Activated gamma-delta T cell treated with Interleukin-2 at 50 U/mL for 16 hours (primary cell): ENCODE data around the gene CDK6.

Source experiments
- DNase-seq: peaks from one replicate; pipeline ENCODE4 v3.0.0-alpha.2; 2020

Gene CDK6

DNA sequence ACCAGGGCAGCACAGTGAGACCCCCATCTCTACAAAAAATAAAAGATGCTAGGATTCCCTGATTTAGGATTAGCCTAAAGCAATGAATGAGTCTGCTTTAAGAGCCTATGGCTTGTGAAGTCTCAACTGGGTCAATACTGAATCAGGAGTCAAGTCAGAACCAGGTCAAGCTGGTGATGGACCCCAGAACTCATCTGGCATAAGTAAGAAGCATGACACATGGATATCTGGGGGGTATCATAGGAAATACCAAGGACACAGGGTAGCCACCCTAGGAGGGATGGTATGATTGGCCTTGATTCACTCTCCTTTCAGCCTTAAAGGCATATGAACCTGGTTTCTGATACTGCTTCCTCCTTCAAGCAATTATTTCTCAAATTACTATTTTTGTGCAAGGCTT lies 167.8 kb downstream of the CDK6 start:
- no peak for DNase-seq

DNA sequence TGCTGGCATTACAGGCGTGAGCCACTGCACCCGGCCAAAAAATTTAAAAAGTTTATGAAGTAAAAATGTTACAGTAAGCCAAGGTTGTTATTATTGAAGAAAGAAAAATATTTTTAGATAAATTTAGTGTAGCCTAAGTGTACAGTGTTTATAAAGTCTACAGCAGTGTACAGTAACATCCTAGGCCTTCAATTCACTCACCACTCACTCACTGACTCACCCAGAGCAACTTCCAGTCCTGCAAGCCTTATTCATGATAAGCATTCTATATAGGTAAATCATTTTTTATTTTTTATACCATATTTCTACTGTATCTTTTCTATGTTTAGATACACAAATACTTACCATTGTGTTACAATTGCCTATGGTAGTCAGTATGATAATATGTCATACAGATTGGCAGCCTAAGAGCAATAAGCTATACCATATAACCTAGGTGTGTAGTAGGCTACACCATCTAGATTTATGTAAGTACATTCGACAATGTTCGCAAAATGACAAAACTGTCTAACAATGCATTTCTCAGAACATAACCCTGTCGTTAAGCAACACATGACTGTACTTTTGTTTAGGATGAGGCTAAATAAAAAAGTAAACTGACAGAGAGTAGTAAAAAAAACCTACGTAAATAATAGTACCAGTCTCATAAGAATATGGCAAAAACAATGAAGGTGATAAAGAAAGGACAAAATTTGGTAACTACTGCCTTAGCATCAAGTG lies 168.4 kb downstream of the CDK6 start:
- DNase-seq, result no peak

DNA sequence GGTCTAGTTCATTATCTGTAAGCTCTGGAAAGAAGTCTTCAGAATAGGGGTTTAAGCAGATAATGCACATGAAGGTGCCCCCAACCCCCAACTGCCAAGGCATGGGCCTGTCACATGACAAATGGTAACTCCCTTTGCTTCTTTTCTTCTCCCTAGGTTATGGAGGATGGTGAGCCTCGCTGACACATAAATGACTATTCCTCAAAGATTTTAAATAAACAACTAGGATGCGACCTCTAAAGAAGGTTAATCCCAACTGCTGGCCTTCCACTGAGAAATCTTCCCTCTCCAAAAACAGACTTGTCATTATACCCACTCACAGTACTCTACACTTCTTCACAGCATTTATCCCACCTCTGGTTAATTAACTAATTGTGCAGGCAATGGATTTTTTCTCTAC lies 170.4 kb downstream of the CDK6 start:
- no peak for DNase-seq

DNA sequence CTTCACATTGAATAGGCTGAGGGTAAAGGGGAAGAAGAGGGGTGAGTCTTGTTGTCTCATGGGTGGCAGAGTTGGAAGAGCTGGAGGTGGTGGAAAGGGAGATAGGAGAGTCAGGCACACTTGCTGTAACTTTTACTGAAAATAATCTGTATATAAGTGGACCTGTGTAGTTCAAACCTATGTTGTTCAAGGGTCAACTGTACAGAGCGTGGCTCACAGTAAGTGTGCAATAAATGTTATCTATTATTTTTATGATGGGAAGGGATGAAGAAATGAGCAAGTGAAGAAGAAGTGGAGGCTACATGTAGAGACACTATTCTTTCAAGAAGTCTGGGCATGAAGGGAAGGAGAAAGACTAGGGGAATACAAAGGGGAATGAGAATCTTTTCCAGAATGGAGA lies 174.7 kb downstream of the CDK6 start:
- no peak for DNase-seq

DNA sequence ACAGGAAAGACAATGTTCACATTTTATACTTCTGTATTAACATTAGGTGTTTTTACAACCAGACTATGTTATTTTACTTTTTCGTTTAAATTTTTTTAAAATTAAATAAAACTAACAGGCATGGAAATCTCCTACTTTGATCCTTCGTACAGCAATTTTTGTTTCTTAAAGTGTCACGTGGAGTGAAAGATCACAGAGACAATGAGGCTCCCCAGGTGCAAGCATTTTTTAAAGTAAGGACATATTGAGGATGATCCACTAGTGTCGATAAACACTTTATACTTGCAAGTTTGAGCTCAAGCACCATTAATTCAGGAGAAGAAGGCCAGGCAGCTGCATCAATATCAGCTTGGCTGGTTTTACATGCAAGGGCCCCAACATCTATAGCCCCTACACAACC lies 177.7 kb downstream of the CDK6 start:
- DNase-seq, result no peak

DNA sequence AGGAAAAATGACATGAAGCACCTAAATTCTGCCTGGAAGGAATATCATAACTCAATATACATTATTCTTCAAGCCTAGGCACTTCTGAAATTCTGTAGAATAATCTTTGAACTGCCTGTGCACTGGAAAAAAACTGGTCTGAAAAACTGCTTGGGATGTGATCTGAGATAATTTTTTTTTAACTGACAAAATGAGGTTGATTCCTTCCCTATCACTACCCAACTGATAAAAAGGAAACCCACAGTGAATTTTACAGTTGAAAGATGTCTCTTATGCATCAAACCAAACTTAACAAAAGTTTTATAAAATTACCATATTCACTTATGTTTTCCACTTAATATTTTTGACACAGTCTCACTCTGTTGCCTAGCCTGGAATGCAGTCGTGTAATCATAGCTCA lies 179.0 kb downstream of the CDK6 start:
- no peak for DNase-seq

DNA sequence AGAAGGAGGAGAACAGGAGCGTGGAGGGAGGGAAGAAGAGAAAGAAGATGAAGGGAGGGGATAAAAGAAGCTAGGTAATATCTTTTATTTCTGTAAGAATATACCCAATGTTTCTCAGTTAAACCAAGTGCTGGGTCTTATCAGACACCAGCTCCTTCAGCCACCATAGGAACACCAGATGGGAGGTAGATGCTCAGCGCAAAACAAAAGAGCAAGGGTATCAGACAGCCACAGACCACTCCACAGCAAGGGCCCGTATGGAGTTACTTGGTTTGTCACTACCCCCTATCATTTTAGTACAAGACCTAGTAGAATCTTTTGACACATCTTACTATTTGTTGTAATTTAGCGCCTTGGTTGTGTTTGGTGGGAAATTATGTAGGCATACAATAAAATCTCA lies 180.3 kb downstream of the CDK6 start:
- no peak for DNase-seq

DNA sequence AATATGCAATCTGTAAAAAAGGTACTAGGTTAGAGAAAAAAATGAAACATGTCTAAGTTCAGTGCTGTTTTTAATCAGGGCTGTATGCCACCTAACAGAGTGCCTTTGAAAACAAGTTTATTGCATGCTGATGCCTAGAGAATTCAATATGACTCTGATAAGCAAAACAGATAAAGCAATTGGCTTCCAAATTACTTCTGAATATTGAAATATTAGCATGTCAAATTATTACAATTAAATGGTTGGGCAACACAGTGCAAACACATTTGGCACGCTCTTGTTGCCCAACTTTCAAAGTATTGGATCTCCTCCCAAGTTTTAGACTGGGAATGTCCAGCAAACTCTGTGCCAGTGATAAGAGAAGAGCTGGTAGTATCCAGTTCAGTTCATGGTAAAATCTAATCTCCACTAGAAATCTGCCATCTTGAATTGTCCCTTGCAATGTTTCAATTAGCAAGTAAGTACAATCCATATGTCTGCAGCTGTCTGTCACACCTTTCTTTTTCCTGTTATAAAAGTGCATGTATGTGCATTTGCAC lies 181.0 kb downstream of the CDK6 start:
- DNase-seq, result no peak

DNA sequence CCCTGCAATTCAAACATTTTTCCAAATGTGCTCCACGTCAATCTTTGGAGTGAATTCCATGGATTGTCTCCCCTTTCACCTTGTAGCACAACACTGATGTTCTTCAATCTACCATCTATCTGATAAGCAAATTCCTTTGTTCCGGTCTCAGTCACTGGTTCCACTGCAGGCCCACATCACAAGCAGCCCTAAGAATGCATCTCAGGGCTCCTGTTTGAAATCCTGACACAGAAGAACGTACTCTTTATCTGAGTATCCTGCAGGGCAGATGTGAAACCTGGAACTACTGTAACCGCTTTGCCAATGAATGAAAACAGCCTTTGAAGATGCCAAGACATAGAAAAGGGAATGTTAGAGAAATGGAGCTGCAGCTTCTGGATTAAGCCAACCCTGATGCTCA lies 183.2 kb downstream of the CDK6 start:
- no peak for DNase-seq

DNA sequence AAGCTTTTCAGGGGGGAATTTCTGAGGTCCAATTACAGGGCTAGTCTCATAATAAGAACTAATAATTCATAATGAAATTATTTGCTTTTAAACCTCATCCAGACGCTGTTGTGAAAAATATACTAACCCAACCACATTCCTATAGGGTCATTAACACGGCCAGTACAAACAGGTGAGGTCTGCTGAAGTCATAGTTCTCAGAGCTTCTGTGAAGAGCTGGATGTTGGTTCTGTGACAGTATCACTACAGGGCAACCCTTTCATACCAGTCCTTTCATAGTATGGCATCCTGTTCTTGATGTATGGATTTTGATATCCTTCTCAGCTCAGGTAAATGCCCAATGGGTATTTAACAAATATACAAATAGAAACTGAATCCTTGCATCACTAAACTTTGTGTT lies 183.8 kb downstream of the CDK6 start:
- DNase-seq, result no peak

DNA sequence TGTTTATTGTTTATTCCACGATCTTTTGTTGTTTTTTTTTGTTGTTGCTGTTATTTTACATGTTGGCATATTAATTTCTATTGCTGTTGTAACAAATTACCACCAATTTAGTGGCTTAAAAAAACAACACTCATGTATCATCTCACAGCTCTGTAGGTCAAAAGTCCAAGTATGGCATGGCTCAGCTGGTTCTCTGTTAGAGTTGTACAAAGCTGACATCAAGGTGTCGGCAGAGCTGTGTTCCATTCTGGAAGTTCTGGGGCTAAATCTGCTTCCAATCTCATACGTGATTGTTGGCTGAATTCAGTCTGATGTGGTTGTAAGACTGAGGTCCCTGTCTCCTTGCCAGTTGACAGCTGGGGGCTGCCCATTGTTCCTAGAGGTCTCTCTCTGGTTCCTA lies 186.0 kb downstream of the CDK6 start:
- no peak for DNase-seq

DNA sequence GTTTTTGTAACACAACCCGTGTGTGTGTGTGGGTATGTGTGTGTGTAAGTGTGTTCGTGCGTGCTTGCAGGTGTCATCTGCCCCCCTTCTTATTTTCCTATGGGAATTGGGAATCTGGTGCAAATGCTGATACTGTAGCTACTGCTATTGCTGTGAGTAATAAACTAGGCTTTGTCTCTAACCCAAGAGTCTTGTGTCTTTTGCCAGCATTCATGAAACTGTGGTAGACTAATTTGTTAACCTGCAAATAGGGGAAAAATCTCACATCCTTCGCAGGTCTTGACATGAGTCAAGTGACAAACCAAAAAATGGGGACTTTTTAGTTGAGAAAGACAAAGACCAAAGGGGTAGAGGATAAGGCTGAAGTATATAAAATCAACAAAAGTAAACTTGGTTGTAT lies 188.3 kb downstream of the CDK6 start:
- no peak for DNase-seq

DNA sequence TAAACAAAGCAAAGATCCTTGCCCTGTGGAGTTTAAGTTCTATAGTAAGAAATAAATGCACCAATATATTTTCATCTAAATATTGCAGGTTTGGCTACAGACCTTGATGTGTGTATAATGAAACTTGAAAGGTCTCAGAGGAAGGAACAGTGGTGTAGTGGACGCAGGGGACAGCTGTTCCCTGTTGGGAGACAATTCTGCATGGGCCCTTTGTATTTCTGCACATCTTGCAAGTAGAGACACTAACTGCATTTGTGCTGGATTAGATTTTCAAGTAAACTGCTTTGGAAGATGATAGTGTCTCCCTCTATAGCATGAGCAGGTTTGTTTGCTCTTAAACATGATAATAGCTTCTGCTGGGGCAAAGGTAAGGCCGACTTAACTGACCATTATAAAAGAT lies 188.7 kb downstream of the CDK6 start:
- no peak for DNase-seq

DNA sequence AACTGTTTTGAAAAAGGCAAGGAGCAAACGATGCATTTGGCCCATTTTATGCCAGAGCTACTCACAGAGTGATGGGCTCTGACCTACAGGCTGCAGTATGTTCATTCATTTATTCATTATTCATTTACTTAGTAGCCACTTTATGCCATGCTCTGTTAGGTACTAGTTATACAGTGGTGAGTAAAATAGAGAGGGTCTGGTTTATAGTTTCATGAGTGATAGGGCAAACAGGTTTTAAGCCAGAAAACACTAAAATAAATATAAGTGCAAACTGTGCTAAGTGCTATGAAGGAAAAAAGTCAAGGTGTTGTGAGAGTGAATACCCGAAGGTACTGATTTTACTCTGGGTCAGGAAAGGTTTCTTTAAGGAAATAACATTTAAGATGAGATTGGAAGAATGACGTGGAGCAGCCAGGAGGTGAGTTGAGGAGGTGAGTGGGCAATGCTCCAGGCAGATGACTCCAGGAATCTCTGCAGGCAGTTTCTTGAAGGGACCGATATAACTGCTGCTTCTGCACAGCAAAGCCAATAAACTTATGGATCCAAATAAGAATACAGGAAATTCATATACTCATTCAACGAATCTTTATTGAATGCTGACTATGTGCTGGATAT lies 189.3 kb downstream of the CDK6 start:
- DNase-seq, result no peak

DNA sequence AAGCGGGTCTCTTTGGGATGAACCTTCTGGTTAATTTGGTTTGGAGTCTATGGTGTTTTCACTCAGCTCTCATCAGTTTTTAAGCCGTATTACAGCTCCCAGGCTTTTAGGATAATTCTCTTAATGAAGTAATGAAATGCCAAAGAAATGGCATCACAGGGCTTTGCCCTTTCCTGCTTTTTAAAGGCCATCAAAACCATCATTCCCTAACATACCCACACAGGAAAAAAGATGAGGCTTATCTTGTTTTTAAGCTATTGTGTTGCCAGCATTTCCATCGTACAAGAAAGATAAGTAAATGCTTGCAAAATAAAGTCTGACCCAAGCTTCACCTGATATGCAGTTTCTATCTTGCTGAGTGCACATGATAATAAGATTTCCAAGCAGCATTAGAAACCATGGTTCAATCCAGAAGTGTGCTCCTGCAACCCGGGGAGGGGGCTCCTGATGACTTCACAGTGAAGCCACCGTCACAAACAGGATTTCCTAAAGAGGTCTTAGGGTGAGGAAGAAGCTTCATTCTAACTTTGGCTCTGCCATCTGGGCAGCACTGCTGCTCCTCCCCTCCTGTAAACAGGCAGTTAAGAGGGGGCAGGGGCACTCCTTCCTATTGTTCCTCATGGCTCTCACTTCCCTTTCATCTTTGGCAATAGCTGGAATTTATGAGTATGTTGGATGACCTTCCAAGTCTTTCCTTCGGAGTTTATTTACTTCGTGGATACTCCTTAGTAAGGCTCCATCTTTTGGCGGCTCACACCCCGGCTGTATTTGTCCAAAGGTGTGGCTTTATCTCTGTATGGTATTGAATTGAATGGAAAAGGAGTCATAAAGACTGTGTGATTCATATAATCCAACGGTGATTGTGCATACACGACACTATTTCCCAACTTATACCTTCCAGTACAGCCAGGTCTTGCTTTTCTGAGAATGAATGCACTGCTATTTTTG lies 191.0 kb downstream of the CDK6 start:
- DNase-seq, result no peak

DNA sequence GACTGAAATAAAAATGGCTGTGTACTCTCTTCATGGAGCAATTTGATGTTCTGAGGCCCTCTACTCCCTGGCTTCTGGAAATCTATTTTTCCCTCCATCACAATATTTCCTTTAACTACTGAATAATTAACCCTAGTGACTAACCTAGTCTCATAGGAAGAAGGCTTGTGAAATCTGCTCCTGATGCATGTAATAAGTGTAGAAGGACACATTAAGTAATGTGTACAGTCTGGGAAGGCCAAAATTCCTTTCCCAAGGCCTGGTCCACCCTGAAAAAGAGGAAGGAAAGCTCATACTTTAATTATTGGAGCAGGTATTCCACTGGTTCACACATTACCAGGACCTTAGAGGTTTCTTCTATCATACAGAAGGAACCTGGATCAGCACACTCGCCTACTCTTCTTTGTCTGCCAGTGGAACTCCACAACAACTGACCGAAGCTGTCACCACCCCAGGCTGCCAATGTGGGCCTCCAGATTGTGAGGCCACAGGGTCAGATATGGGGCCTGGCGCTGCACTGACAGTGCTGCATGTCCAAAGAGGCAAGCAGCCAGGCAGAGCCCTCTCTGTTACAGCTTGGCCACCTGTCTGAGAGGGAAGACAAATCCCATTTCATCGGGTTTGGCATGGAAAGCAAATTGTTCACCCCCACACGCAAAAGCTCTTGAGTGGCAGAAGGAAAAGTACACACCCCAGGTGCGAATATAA lies 191.8 kb downstream of the CDK6 start:
- no peak for DNase-seq

DNA sequence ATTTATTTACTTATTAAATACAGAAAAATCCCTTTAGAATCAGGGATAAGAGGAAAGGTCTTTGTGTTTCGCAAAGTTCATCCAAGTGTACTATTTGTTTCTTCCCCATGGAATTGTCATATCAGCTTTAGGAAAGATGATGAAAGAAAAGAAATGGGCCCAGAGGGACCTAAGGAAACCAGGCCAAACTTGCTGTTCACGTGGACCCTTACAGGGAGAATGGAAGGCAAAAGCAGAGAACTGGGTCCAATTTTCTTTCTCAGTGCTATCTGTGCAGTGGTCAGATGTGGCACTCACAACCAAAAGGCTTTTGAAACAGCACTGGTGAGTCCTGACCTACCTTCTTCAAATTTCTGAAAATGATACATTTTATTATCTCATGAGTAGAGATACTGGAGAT lies 192.6 kb downstream of the CDK6 start:
- no peak for DNase-seq

DNA sequence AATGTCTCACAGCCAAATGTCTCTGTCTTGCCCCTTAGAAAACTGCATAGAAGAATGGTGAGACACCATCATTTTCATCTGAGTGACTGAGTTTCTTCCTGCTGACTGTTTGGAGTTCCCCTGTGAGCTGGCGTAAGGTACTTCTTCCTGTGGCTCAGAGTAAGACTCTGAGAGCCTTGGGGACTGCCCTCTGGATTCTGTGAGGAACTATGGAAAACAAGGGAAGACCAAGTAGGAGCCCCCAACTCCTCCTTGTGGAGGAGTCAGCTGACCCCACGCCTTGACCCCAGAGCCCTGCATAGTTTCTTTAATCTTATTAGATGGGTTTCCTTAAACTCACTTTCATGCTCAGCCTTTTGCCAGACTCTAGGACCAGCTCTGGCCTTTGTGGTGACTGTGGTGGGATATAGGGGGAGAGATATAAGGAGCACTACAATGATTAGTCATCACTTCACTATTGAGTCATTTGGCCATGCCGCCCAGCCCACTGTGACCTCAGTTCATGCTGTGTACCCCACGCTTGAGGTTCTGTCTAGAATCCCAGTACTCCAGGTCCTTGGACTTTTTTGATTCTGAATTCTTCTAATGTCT lies 194.4 kb downstream of the CDK6 start:
- DNase-seq, result peak; percentile 16

DNA sequence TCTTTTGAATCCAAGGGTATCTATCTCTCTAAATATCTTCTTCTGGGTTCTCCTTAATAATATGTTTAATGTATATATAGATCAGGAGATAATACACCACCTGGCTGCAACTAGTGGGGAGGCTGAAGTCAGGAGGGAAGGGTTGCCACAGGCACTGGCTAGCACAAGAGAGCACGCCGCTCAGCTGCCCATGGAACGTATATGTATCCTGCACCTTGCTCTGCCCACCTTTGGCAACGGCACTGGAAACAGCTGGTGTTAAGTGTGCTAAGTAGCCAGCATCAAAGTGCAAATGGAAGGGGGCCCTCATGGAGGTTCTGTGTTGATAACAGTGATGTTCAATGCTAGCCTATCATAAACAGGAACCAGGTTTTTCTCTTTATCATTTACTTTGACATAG lies 196.4 kb downstream of the CDK6 start:
- no peak for DNase-seq

DNA sequence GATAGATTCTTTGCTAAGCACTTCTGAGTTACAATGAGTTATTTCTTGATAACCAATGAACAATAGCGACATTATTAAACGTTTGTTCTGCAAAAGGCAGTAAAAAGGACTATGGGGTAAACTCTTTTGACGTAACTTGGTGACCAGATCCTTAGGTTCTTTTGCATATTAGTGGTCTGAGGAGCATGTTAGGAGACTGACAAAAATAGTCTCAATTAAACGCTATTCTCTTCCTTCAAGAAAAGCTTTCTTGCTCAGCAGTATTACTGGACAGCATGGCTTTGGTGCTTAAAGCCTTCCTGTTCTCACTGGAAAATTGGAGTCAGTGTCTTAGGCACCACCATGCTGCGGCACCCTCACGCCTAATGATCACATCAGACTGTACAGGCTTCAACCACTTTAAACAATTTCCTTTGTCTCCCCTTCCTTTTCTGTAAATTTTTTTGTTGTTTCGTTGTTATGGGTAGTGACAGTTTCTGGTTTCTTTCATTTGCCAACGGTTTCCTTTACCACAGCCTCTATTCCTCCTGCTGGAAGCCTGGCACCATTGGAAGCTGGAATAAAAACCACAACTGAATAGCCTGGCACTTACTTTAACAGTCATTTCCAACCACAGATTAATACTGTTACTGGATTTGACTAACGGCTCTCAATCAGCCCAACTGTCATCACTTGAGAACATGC lies 197.0 kb downstream of the CDK6 start:
- DNase-seq, result no peak

DNA sequence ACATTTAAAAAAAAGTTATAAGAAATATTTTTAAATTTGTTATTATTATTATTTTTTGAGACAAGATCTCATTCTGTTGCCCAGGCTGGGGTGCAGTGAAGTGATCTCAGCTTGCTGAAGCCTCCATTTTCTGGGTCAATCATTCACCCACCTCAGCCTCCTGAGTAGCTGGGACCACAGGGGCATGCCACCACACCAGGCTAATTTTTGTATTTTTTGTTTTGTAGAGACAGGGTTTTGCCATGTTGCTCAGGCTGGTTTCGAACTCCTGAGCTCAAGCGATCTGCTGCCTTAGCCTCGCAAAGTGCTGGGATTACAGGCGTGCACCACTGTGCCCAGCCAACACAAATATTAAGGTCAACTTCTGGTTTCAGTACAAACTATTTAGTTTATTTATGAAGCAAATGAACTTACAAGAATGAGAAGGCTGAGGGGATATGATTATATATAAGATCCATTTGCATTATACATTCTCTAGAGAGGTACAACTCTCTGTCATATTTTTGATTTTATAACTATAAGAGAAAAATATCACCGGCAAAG lies 200.3 kb downstream of the CDK6 start:
- DNase-seq, result no peak

DNA sequence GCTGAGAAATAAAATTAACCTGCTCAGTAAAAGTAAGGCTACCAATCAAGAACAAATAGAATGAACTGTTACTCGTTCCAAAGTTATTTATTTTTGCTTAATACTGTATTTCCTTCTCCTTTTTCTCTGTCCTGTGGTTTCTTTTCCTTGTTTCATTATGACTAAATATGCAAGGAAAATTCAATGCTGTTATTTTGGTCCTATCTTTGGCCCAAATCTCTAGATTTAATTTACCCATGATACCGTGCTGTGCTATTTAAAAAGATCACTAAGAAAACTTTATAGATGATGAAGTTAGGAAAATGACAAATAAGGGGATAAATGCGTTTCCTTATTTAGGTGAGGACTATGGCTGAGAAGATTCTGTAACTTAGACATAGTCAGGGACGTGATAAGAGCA lies 200.8 kb downstream of the CDK6 start:
- no peak for DNase-seq
